Measurements from ENCODE around the gene NRXN3. TPM values are rescaled to one million over a fixed set of nuclear protein-coding genes. Genes with fewer than 3 reads are reported as not detected.
A peak's percentile ranks its signal among the peaks of the same experiment; 100 is the strongest.

The NRXN3 gene
- total RNA-seq, 1 experiment from 2014 or later, result 0.07 TPM

DNA sequence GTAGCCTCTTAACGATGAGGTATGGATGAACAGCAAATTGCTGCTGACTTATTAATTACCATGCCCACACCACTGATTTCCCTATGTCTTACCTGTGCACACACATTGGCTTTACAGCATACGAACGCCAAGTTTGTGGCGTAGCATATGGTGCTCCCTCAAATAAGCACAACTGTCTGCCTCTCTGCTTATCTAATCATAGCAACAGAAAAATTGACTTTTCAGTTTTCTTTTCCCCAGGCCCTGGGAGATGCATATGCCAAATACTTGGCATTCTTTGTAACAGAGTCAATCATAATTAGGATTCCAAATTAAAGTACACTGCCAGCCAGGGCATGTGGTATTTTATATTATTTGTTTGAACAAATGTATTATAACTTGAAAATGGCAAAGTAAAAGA lies 1415.7 kb downstream of the NRXN3 start:
- Histone ChIP-seq H3K9me3 (no peaks in the 10 kb centered on the region), H3K27me3 (no peaks in the 10 kb centered on the region)
- no peak for DNase-seq

GRCh38 chr14:79586416-79586815 lies 1416.2 kb downstream of the NRXN3 start:
- H3K4me3 ChIP-seq, result no peak overlapping the region

More for the DNA sequence above, 1415.7 kb downstream of the NRXN3 start:
- no peak overlapping the region for H3K4me3 ChIP-seq
- no peaks in the 10 kb centered on the region for H3K36me3 ChIP-seq

GRCh38 chr14:79586989-79587598 lies 1416.9 kb downstream of the NRXN3 start:
- Histone ChIP-seq H3K27me3 (no peaks in the 10 kb centered on the region), H3K9me3 (no peaks in the 10 kb centered on the region), H3K4me3 (no peak overlapping the region), H3K36me3 (no peaks in the 10 kb centered on the region)
- no peak for DNase-seq

More at GRCh38 chr14:79586416-79586815, 1416.2 kb downstream of the NRXN3 start:
- no peaks in the 10 kb centered on the region for H3K27me3 ChIP-seq
- no peaks in the 10 kb centered on the region for H3K36me3 ChIP-seq
- DNase-seq, result no peak
- no peaks in the 10 kb centered on the region for H3K9me3 ChIP-seq

- no peak for DNase-seq
- no peaks in the 10 kb centered on the region for H3K36me3 ChIP-seq
- no peak overlapping the region for H3K4me3 ChIP-seq
- no peaks in the 10 kb centered on the region for H3K27me3 ChIP-seq
- no peaks in the 10 kb centered on the region for H3K9me3 ChIP-seq
Observed at GRCh38 chr14:79587875-79588274, 1417.7 kb downstream of the NRXN3 start.

DNA sequence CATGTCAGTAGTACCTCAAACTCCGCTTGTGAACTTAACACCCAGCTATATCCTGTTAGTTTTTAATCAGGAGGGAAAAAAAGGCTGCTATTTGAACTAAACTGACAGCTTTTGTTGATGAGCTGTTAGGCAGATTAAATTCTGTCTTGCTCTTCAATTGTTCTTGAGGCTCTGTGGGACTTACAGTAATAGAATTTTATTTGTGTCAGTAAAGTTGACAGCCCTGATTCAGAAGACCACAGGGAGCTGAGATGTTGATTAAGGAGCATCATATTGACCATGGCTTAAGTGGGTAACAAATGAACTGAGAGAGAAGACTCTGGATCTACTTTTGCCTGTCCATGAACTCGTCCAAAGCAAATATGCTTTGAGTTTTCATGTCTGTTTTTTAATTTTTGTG lies 1418.2 kb downstream of the NRXN3 start:
- H3K27me3 ChIP-seq, result no peaks in the 10 kb centered on the region
- no peak overlapping the region for H3K4me3 ChIP-seq
- no peaks in the 10 kb centered on the region for H3K36me3 ChIP-seq
- DNase-seq, result no peak
- no peaks in the 10 kb centered on the region for H3K9me3 ChIP-seq

DNA sequence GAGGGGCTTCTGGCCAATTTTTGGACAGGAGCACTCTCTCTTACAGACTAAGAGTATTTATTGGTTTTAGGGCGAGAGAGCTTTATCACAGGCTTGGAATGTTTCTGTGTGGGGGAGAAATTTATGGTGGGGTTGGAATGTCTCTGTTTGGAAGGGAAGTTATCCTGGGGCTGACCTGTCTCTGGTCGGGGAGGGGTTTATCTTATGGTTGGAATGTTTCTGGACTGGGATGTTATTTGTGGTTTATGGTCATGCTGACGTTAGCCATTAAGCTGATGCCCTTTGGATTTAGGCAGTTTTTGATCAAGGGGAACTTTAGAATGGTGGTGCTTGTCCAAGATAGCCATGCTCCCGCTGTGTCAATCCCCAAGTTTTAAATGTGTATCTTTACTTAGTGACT lies 1426.4 kb downstream of the NRXN3 start:
- no peak overlapping the region for H3K4me3 ChIP-seq
- DNase-seq, result peak; percentile 31
- no peaks in the 10 kb centered on the region for H3K27me3 ChIP-seq
- H3K9me3 ChIP-seq, result no peaks in the 10 kb centered on the region
- no peaks in the 10 kb centered on the region for H3K36me3 ChIP-seq

DNA sequence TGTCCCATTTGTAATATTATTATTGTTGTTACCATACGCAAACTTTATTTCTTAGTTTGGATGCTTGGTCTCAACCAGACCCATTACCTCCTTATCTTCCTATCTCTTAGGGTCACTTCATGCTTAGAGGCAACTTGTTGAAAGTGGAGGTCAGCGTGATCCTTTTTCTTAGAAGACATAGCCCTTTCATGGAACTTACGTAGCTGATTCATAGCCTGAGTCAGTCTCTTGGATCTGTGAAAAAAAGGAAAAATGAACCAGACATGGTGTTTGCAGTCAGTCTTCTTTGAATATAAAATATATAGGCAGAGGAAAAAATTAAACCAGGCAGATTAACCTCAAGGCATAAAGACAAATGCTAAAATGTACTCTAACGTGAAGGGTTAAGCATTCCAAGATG lies 1427.4 kb downstream of the NRXN3 start:
- no peak overlapping the region for H3K4me3 ChIP-seq
- no peak for DNase-seq
- no peaks in the 10 kb centered on the region for H3K36me3 ChIP-seq
- H3K9me3 ChIP-seq, result no peaks in the 10 kb centered on the region
- no peaks in the 10 kb centered on the region for H3K27me3 ChIP-seq

- Histone ChIP-seq H3K36me3 (no peaks in the 10 kb centered on the region), H3K4me3 (no peak overlapping the region), H3K9me3 (no peaks in the 10 kb centered on the region), H3K27me3 (no peaks in the 10 kb centered on the region)
- DNase-seq, result no peak
Observed at GRCh38 chr14:79598339-79598738, 1428.2 kb downstream of the NRXN3 start.

DNA sequence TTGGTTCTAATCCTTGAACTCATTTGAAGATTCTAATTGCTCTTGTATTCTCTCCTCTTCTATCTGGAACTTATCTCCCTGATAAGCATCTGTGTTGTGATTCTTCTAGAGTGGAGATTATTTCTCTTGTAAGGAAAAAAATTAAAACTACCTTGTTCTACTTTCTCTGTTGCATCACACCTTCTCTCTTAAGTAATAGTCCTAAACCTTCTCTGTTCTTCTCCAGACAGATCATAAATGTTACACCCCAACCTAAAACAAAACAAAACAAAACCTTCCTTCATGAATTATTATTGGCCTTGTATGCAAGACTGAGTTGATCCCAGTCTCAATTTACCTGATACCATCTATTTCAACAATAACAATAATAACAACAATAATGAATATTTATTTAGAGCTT lies 1429.1 kb downstream of the NRXN3 start:
- no peaks in the 10 kb centered on the region for H3K9me3 ChIP-seq
- DNase-seq, result no peak
- H3K27me3 ChIP-seq, result no peaks in the 10 kb centered on the region
- no peaks in the 10 kb centered on the region for H3K36me3 ChIP-seq
- H3K4me3 ChIP-seq, result no peak overlapping the region

DNA sequence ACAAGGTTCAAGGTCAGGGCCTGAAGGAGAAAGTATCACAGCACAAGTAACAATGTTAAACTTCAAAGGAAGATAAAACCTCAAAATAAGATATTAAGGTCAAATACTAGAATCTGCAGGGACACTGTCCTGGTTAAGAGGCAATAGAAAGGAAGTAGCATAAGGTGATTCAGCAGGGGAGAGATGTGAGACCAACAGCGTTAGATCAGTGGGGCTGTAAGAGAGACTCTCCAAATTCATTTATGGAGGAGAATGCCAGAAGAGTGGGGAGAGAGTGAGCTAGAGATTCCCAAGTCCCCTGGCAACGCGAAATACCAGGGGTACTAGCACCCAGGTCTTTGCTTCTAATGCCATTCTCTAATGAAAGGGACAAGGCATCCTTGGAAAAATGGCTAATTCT lies 1430.2 kb downstream of the NRXN3 start:
- H3K4me3 ChIP-seq, result no peak overlapping the region
- no peak for DNase-seq
- no peaks in the 10 kb centered on the region for H3K9me3 ChIP-seq
- H3K36me3 ChIP-seq, result no peaks in the 10 kb centered on the region
- no peaks in the 10 kb centered on the region for H3K27me3 ChIP-seq

- DNase-seq, result no peak
- no peaks in the 10 kb centered on the region for H3K27me3 ChIP-seq
- H3K36me3 ChIP-seq, result no peaks in the 10 kb centered on the region
- H3K4me3 ChIP-seq, result no peak overlapping the region
- H3K9me3 ChIP-seq, result no peaks in the 10 kb centered on the region
Observed at GRCh38 chr14:79601579-79601978, 1431.4 kb downstream of the NRXN3 start.

DNA sequence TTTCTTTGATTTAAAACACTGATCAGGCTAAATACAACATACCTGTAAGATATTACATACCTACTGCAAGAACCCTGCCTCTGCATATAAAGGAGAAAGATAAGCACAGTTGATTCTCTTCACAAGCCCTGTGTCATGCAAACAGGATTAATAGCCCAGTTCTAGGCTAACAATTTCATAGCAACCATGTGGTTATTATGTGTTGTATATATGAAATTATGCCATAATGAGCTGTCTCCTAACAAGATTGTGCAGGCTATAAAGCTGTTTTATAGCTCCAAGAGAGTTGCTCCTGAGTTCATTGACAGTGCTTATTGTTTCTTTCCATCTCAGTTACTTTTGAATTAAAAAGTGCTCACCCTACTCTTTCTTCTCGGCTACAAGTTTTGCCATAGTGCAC lies 1431.9 kb downstream of the NRXN3 start:
- no peaks in the 10 kb centered on the region for H3K27me3 ChIP-seq
- no peaks in the 10 kb centered on the region for H3K36me3 ChIP-seq
- DNase-seq, result no peak
- H3K4me3 ChIP-seq, result no peak overlapping the region
- H3K9me3 ChIP-seq, result no peaks in the 10 kb centered on the region

DNA sequence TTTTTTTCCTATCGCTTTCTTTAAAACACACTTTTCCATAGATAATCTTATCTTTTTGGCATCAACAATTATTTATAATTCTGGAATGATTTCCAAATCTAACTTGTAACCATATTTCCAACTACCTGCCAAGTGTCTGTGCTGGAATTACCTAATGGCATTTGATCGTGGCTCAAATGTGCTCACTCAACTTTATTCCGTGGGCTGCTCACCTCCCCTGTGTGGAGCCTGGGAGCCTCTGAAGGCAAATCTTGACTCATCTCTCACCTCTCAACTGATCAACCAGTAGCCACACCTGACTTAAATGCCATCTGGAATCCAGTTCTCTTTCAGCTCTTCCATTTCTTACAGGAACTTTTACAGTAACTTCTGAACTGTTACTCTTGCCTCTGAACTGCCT lies 1432.6 kb downstream of the NRXN3 start:
- DNase-seq, result no peak
- H3K27me3 ChIP-seq, result no peaks in the 10 kb centered on the region
- no peaks in the 10 kb centered on the region for H3K36me3 ChIP-seq
- H3K9me3 ChIP-seq, result no peaks in the 10 kb centered on the region
- no peak overlapping the region for H3K4me3 ChIP-seq

DNA sequence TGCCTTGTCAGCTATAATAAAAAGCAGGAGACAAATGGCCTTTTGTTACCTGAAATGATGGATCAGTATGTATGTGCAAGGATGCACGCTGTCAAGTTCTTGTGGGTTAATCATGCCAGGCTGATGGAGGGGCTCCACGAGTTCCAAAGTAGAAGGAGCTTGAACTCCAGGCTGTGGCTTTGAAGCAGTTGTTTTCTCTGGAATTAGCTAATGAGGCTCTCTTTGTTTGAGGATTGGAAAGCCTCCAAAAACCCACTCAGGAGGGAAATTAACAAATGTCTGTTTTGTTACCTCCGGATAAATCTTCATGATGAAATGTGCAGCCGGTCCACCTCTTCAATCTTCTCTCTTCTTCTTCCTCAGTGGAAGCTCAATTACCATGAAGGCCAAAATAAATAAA lies 1435.7 kb downstream of the NRXN3 start:
- no peak for DNase-seq
- H3K27me3 ChIP-seq, result no peaks in the 10 kb centered on the region
- no peaks in the 10 kb centered on the region for H3K9me3 ChIP-seq
- no peak overlapping the region for H3K4me3 ChIP-seq
- H3K36me3 ChIP-seq, result no peaks in the 10 kb centered on the region

- no peaks in the 10 kb centered on the region for H3K9me3 ChIP-seq
- DNase-seq, result no peak
- no peak overlapping the region for H3K4me3 ChIP-seq
- no peaks in the 10 kb centered on the region for H3K27me3 ChIP-seq
- no peaks in the 10 kb centered on the region for H3K36me3 ChIP-seq
Observed at GRCh38 chr14:79608446-79608845, 1438.3 kb downstream of the NRXN3 start.

GRCh38 chr14:79613625-79614024 lies 1443.5 kb downstream of the NRXN3 start:
- Histone ChIP-seq H3K9me3 (no peaks in the 10 kb centered on the region), H3K4me3 (no peak overlapping the region), H3K36me3 (no peaks in the 10 kb centered on the region), H3K27me3 (no peaks in the 10 kb centered on the region)
- no peak for DNase-seq

DNA sequence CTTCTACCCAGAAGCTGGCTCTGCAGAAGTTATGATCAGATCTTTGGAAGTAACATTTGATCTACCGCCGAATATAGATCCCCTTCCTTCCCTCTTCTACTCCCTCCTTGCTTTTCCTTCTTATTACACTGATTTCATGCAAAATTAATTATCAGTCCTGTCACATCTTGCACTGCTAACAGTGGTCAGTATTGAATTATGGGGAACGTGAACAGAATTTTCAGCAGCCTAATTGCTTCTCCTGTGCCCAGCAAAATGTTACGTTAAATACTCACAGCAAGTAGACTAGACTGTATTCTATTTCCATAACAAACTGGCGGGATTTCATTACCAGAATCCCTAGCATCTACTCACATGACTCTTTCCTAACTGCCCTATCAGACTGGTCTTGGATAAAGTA lies 1444.3 kb downstream of the NRXN3 start:
- no peak for DNase-seq
- Histone ChIP-seq H3K27me3 (no peaks in the 10 kb centered on the region), H3K36me3 (no peaks in the 10 kb centered on the region), H3K9me3 (no peaks in the 10 kb centered on the region), H3K4me3 (no peak overlapping the region)

GRCh38 chr14:79627058-79627457 lies 1456.9 kb downstream of the NRXN3 start:
- no peak for DNase-seq
- H3K36me3 ChIP-seq, result no peaks in the 10 kb centered on the region
- no peaks in the 10 kb centered on the region for H3K27me3 ChIP-seq
- no peak overlapping the region for H3K4me3 ChIP-seq
- H3K9me3 ChIP-seq, result no peaks in the 10 kb centered on the region

Measured in MG63 (cell line).